GM23338 (cell line): ENCODE results near the gene SLC25A26. TPM values are rescaled to one million over a fixed set of nuclear protein-coding genes. Genes with fewer than 3 reads are reported as not detected.

ENCODE experiments used
- ATAC-seq: fragments of 200-7000 bp; cut with Tn5 transposase; 3 replicates; pipeline ENCODE4 v1.9.1; 2020
- DNase-seq: peaks from one replicate; pipeline ENCODE4 v3.0.0-alpha.2; 2015; ENCODE audit warnings: low spot score
- H2AFZ ChIP-seq: fragments of 200-600 bp; sonication (generic); 2 replicates; pipeline ENCODE4 v1.8.0; 2016; ENCODE audit warnings: antibody characterized with exemption, mild to moderate bottlenecking, moderate library complexity
- H3F3A ChIP-seq: fragments of 200-600 bp; sonication (generic); replicated peaks from 2 replicates; pipeline ENCODE4 v1.8.0; 2017; ENCODE audit warnings: antibody characterized with exemption, mixed run types, low read depth
- H3K27ac ChIP-seq: fragments of 200-600 bp; sonication (generic); 2 replicates; pipeline ENCODE4 v1.6.1; 2016; ENCODE audit warnings: low read depth
- H3K27me3 ChIP-seq: fragments of 200-600 bp; sonication (generic); 2 replicates; pipeline ENCODE4 v1.8.0; 2016; ENCODE audit warnings: mild to moderate bottlenecking, mixed run types, moderate library complexity; ENCODE audit not compliant: insufficient read depth
- H3K36me3 ChIP-seq: fragments of 200-600 bp; sonication (generic); 2 replicates; pipeline ENCODE4 v1.8.0; 2016; ENCODE audit warnings: mild to moderate bottlenecking; ENCODE audit not compliant: insufficient read depth
- H3K4me1 ChIP-seq: fragments of 200-600 bp; sonication (generic); 2 replicates; pipeline ENCODE4 v1.8.0; 2016; ENCODE audit warnings: mild to moderate bottlenecking, moderate library complexity; ENCODE audit not compliant: insufficient read depth
- H3K4me2 ChIP-seq: fragments of 200-600 bp; sonication (generic); 2 replicates; pipeline ENCODE4 v1.7.1; 2017; ENCODE audit warnings: mixed run types
- H3K4me3 ChIP-seq: fragments of 200-600 bp; sonication (generic); 2 replicates; pipeline ENCODE4 v1.6.1; 2016; ENCODE audit warnings: mixed run types
- H3K79me2 ChIP-seq: fragments of 200-600 bp; sonication (generic); replicated peaks from 2 replicates; pipeline ENCODE4 v1.8.0; 2017; ENCODE audit warnings: mild to moderate bottlenecking; ENCODE audit not compliant: insufficient read depth
- H3K9me2 ChIP-seq: fragments of 200-600 bp; sonication (generic); 2 replicates; pipeline ENCODE4 v1.8.0; 2017; ENCODE audit not compliant: insufficient read depth
- H4K20me1 ChIP-seq: fragments of 200-600 bp; sonication (generic); replicated peaks from 2 replicates; pipeline ENCODE4 v1.8.0; 2017; ENCODE audit warnings: mild to moderate bottlenecking; ENCODE audit not compliant: insufficient read depth
- H3K27ac Mint-ChIP-seq: 2 replicates; pipeline ENCODE4 v1.8.0; 2020; ENCODE audit warnings: inconsistent platforms, mild to moderate bottlenecking, moderate library complexity, mixed read lengths
- H3K27me3 Mint-ChIP-seq: 3 replicates; pipeline ENCODE4 v1.8.0; 2022; ENCODE audit warnings: low read depth, mild to moderate bottlenecking, moderate library complexity, mixed read lengths, inconsistent platforms; ENCODE audit not compliant: insufficient read depth, poor library complexity
- H3K36me3 Mint-ChIP-seq: 3 replicates; pipeline ENCODE4 v1.8.0; 2021; ENCODE audit warnings: low read depth, mild to moderate bottlenecking, inconsistent platforms, moderate library complexity, mixed read lengths
- H3K4me1 Mint-ChIP-seq: 3 replicates; pipeline ENCODE4 v1.8.0; 2020; ENCODE audit warnings: mild to moderate bottlenecking, inconsistent platforms, mixed read lengths
- H3K4me3 Mint-ChIP-seq: 3 replicates; pipeline ENCODE4 v1.8.0; 2021; ENCODE audit warnings: moderate library complexity, mild to moderate bottlenecking, inconsistent platforms, mixed read lengths
- H3K9me3 Mint-ChIP-seq: 3 replicates; pipeline ENCODE4 v1.8.0; 2020; ENCODE audit warnings: moderate library complexity, mild to moderate bottlenecking, inconsistent platforms, mixed read lengths
- CREB1 ChIP-seq: fragments of 250-450 bp; sonication (Bioruptor Pico); IDR thresholded peaks from 2 replicates; pipeline ENCODE4 v1.5.0; 2020; ENCODE audit warnings: low read depth, mild to moderate bottlenecking, moderate library complexity
- ETS1 ChIP-seq: IDR thresholded peaks from 2 replicates; pipeline ENCODE4 v1.6.1; 2016; ENCODE audit warnings: antibody characterized with exemption
- EZH2 ChIP-seq: fragments of 200-600 bp; sonication (generic); IDR thresholded peaks from one replicate; pipeline ENCODE4 v1.8.0; 2017; ENCODE audit warnings: antibody characterized with exemption, mild to moderate bottlenecking, low read depth; ENCODE audit not compliant: unreplicated experiment
- EZH2phosphoT487 ChIP-seq: fragments of 200-600 bp; sonication (generic); IDR thresholded peaks from one replicate; pipeline ENCODE4 v1.8.1; 2018; ENCODE audit warnings: antibody characterized with exemption; ENCODE audit not compliant: unreplicated experiment
- JUNB ChIP-seq: IDR thresholded peaks from one replicate; pipeline ENCODE4 v1.6.1; 2016; ENCODE audit warnings: antibody characterized with exemption; ENCODE audit not compliant: unreplicated experiment
- REST ChIP-seq: IDR thresholded peaks from one replicate; pipeline ENCODE4 v1.6.1; 2018; ENCODE audit warnings: antibody characterized with exemption; ENCODE audit not compliant: unreplicated experiment
- STAT1 ChIP-seq: IDR thresholded peaks from one replicate; pipeline ENCODE4 v1.6.1; 2016; ENCODE audit warnings: antibody characterized with exemption; ENCODE audit not compliant: unreplicated experiment
- ZNF114 ChIP-seq: fragments of 250-450 bp; sonication (Bioruptor Pico); IDR thresholded peaks from 2 replicates; pipeline ENCODE4 v1.5.0; 2020; ENCODE audit warnings: mild to moderate bottlenecking, moderate library complexity
- ZNF331 ChIP-seq: fragments of 250-450 bp; sonication (Bioruptor Pico); IDR thresholded peaks from 2 replicates; pipeline ENCODE4 v1.5.0; 2020; ENCODE audit warnings: low read depth, mild to moderate bottlenecking, moderate library complexity
- ZNF462 ChIP-seq: fragments of 250-450 bp; sonication (Bioruptor Pico); IDR thresholded peaks from 2 replicates; pipeline ENCODE4 v1.5.0; 2020; ENCODE audit warnings: mild to moderate bottlenecking, moderate library complexity
- polyA plus RNA-seq: library from polyadenylated mRNA; unstranded; fragments of >200 nt; fragmentation: Nextera tagmentation; extraction: Ambion mirVana; gene quantifications from 2 replicates; pipeline ENCODE4 v1.2.1, GENCODE V29; 2016
- total RNA-seq: library from RNA; depleted of rRNA; stranded (reverse); fragments of >200 nt; shearing (Covaris generic); gene quantifications from 2 replicates; pipeline ENCODE4 v1.2.3, GENCODE V29; 2014

SLC25A26 gene
- total and polyA plus RNA-seq, 2 experiments from 2014 or later = 24.8 to 40.2 TPM

- DNase-seq (no peak), ATAC-seq (no peak)
- TF ChIP-seq REST (no peak), JUNB (no peak), CREB1 (no peak), ZNF114 (CRISPR knock-in tag) (no peak), EZH2 (no peak), STAT1 (no peak), EZH2phosphoT487 (no peak), ZNF331 (CRISPR knock-in tag) (no peak), ETS1 (no peak)
- peaks cover 32% of the 10 kb centered on the region for H3K36me3 Mint-ChIP-seq
- H3K9me3 Mint-ChIP-seq = no peaks in the 10 kb centered on the region
- H3K27ac Mint-ChIP-seq = no peak overlapping the region
- no peaks in the 10 kb centered on the region; the same call in 1 of the 2 replicates for H4K20me1 ChIP-seq
- peaks cover 32% of the 10 kb centered on the region for H3K79me2 ChIP-seq
- H3K4me1 Mint-ChIP-seq = peaks cover 16% of the 10 kb centered on the region; the same call in 2 of the 3 replicates
- H3K4me1 ChIP-seq = peaks cover 13% of the 10 kb centered on the region
- H2AFZ ChIP-seq = no peak overlapping the region
- no peak overlapping the region for H3K4me2 ChIP-seq
- H3K9me2 ChIP-seq = no peaks in the 10 kb centered on the region
- no peak overlapping the region for H3K4me3 ChIP-seq
- H3K4me3 Mint-ChIP-seq = no peak overlapping the region
- H3F3A ChIP-seq = no peaks in the 10 kb centered on the region
- no peak overlapping the region for H3K27ac ChIP-seq
- H3K36me3 ChIP-seq = no peaks in the 10 kb centered on the region
- no peaks in the 10 kb centered on the region for H3K27me3 Mint-ChIP-seq
- no peaks in the 10 kb centered on the region for H3K27me3 ChIP-seq
Measured at GRCh38 chr3:66239513-66240123, 18.8 kb downstream of the SLC25A26 start.

GRCh38 chr3:66241466-66241865, 20.7 kb downstream of the SLC25A26 start:
- no peaks in the 10 kb centered on the region for H3F3A ChIP-seq
- no peak for TF ChIP-seq ZNF462 (CRISPR knock-in tag)
- TF ChIP-seq EZH2phosphoT487 = no peak

More at GRCh38 chr3:66241466-66241865, 20.7 kb downstream of the SLC25A26 start:
- Histone ChIP-seq H3K27me3 (no peaks in the 10 kb centered on the region), H3K4me3 (no peak overlapping the region), H3K79me2 (peaks cover 28% of the 10 kb centered on the region), H3K9me2 (no peaks in the 10 kb centered on the region), H2AFZ (no peak overlapping the region), H4K20me1 (no peaks in the 10 kb centered on the region; the same call in 1 of the 2 replicates), H3K36me3 (no peaks in the 10 kb centered on the region), H3K27ac (no peak overlapping the region), H3K4me1 (peaks cover 13% of the 10 kb centered on the region), H3K4me2 (no peak overlapping the region)
- Mint-ChIP-seq H3K9me3 (no peaks in the 10 kb centered on the region), H3K4me1 (peaks cover 13% of the 10 kb centered on the region; the same call in 2 of the 3 replicates), H3K4me3 (no peak overlapping the region), H3K36me3 (peaks cover 34% of the 10 kb centered on the region), H3K27ac (no peak overlapping the region), H3K27me3 (peaks cover 1% of the 10 kb centered on the region)
- DNase-seq = no peak
- no peak for ATAC-seq
